H1 (cell line): ENCODE results near the gene TNN. TPM values are rescaled to one million over a fixed set of nuclear protein-coding genes. Genes with fewer than 3 reads are reported as not detected.

ENCODE experiments used
- GTF2F1 ChIP-seq: IDR thresholded peaks from 2 replicates; pipeline ENCODE4 v1.6.1; 2012; ENCODE audit warnings: low read depth, low read length, improper control_type of control experiment, borderline replicate concordance
- SP4 ChIP-seq: IDR thresholded peaks from 2 replicates; pipeline ENCODE4 v1.6.1; 2012; ENCODE audit warnings: low read length, inconsistent platforms
- polyA plus RNA-seq, 7 experiments: library from polyadenylated mRNA; depleted of rRNA in 3 of 7; stranded (reverse) in 5 of 7; unstranded in 2 of 7; fragments of >200 nt in 5 of 7; fragments of 200-250 nt in 2 of 7; gene quantifications; 1 replicate in 5 of 7; 2 replicates in 1 of 7; 4 replicates in 1 of 7; pipeline versions ENCODE4 v1.2.1 to v1.2.3, GENCODE V29; 2011 to 2013; ENCODE audit warnings: missing spikeins in 2 of 7, mixed read lengths in 2 of 7
- total RNA-seq: library from RNA; stranded (reverse); fragmentation: NEBNext Ultra II Directional; extraction: Animal tissue kit (Norgen Biotek cat#: 25700); gene quantifications from 2 replicates; pipeline ENCODE4 v1.2.1, GENCODE V29; 2021

TNN gene
- total and polyA plus RNA-seq, 2 of the 8 experiments (the other 6 are each of a cell fraction or from before 2014, with no cell fraction given), result 0.21 to 0.30 TPM

- no peak for TF ChIP-seq GTF2F1
- TF ChIP-seq SP4, result no peak
These were observed 4.8 kb upstream of the TNN start (continued) for GRCh38 chr1:175062858-175063257.
